GM21447 (cell line): ENCODE measurements around the gene RABGAP1L.
"Not testable (repeated sequence)": the region's sequence is repeated elsewhere in the genome, so short reads cannot be mapped to it uniquely, and the experiment has no call there.

ENCODE experiments used
- ATAC-seq: cut with Tn5 transposase; IDR thresholded peaks from one replicate; pipeline ENCODE4 v1.9.1; 2021; ENCODE audit not compliant: unreplicated experiment

Gene RABGAP1L

GRCh38 chr1:174289644-174290310, 130.5 kb downstream of the RABGAP1L start:
- no peak for ATAC-seq

DNA sequence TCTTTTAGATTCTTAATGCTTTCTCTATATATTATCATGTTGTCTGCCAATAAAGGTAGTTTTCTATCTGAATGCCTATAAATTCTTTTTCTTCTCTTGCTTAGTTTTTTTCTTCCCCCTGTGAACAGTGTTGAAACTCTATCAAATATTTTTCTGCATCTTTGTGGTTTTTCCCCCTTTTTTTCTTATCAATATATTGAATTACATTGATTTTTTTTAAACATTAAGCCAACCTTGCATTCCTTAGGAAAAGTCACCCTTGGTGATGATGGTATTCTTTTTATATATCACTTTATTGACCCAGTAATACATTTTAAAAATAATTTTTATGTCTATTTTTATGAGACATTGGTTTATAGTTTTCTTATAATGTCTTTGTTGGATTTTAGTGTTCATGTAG, 131.7 kb downstream of the RABGAP1L start:
- ATAC-seq: no peak

DNA sequence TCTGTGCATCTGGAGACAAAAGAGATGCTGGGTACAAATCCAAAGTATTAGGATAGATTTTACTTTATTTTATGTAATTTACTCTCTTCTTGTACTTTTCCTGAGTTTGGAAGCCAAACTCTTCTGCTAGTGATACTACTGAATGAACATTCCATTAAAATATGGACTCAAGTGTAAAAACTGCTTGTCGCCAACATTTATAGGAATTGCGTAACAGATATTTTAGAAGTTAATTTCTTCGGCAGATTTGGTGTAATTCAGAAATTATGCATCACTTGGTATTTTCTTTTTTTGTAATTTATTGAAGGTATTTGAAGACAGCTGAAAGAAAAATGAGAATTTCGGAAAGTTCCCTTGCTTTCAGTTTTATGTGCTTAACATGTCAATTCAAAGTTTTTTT, 137.0 kb downstream of the RABGAP1L start:
- ATAC-seq: no peak

DNA sequence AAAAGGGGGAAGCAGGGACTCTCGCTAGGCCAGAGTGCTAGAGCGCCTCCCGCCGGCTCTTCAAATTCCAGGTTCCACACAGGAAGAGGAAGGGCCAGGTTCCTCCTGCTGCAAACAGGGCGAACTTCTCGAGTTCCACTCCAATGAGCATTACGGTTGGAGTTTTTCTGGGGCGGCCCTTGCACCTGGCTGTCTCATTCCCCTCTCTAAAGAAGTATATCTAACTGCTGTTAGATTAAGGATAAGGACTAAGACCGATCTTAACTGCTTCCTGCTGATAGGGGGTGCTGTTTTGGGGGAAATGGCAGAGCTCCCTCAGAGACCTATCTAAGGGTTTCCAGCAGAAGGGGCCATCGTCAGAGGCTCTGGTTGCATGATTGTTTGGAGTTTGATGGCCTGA, 138.0 kb downstream of the RABGAP1L start:
- ATAC-seq: no peak

DNA sequence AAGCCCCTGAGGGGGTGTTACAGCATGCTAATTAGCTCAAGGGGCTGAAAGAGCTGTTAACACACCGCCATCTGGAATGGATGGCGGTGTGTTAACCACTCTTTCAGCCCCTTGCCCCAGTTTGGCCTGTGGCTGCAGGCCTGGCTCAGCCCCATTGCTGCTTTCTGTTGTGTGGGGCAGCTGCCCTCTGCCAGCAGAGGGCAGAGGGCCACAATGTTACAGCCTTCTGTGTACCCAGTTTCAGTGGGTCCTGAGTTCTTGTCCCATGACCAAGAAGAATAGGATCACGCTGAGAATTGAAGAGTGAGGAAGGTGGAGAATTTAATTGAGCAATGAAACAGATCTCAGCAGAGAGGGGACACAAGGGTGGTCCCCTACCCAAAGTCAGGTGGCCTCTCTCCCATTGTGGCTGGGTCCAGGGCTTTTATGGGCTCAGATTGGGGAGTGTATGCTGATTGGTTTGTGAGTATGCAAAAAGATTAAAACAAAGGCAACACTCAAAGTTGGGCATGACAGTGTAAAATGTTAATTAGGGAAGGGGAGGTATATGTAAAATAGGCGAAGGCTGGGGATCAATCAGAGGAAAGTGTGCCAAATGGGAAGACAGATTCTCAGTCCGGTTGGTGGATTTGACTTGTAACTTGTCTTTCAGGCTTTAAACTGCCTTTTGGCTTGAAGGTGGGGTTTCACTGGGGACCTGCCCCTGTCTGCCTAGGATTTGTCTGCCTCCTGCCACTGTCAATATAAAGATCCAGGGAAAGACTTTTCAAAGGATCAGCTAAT, 142.2 kb downstream of the RABGAP1L start:
- ATAC-seq: no peak

- no peak for ATAC-seq
Observed at GRCh38 chr1:174308604-174309003, 149.3 kb downstream of the RABGAP1L start.

DNA sequence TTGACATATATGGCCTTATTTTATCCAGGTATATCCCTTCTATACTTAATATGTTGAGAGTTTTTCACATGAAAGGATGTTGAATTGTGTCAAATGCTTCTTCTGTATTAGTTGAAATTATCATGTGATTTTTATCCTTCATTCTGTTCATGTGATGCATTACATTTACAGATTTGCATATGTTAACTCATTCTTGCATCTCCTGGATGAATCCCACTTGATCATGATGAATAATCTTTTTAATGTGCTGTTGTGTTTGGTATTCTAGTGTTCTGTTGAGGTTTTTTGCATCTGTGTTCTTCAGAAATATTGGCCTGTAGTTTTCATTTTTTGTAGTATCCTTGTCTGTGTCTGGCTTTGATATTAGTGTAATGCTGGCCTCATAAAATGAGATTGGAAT, 150.2 kb downstream of the RABGAP1L start:
- ATAC-seq: no peak

GRCh38 chr1:174314433-174314832, 155.1 kb downstream of the RABGAP1L start:
- no peak for ATAC-seq

DNA sequence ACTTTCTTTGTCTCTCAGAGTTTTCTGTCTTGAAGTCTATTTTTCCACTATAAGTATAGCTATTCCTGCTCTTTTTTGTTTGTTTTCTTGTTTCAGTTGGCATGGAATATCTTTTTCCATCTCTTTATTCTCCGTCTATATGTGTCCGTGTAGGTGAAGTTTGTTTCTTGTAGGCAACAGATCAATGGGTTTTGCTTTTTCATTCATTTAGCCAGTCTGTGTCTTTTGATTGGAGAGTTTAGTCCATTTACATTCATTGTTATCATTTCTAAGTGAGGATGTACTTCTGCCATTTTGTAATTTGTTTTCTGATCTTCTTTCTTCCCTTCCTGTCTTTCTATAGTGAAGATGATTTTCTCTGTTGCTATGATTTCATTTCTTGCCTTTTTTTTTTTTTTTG, 155.9 kb downstream of the RABGAP1L start:
- no peak for ATAC-seq

DNA sequence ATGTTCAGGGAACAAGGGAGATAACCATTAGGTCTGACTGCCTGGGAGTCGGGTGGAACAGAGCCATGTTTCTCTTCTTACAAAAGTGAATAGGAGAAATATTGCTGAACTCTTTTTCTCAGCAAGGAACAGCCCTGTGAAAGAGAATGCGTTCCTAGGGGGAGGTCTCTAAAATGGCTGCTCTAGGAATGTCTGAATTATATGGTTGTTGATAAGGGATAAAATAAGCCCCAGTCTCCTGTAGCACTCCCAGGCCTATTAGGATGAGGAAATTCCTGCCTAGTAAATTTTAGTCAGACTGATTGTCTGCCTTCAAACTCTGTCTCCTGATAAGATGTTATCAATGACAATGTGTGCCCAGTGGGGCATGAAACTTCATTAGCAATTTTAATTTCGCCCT, 161.6 kb downstream of the RABGAP1L start:
- not testable (repeated sequence) for ATAC-seq

- no peak for ATAC-seq
Observed at GRCh38 chr1:174322202-174322862, 163.0 kb downstream of the RABGAP1L start.

- ATAC-seq: no peak
Observed at GRCh38 chr1:174324493-174324892, 165.2 kb downstream of the RABGAP1L start.

- no peak for ATAC-seq
Observed at GRCh38 chr1:174324939-174325338, 165.6 kb downstream of the RABGAP1L start.

DNA sequence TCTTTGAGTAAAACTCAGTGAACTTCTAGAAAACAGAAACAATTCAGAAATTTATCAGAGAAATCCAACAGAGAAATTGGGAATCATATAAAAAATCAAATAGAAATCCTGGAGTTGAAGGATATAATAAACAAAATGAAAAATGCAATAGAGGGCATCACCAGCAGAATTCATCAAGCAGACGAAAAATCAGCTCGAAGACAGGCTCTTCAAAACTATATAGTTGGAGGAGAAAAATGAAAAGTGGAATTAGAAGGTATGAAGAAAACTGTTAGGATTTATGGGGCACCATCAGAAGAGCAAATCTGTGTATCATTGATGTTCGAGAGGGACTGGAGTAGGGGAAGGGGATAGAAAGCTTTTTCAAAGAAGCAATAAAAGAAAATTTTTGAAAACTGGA, 167.0 kb downstream of the RABGAP1L start:
- ATAC-seq: no peak

GRCh38 chr1:174333437-174333836, 174.1 kb downstream of the RABGAP1L start:
- ATAC-seq: no peak

DNA sequence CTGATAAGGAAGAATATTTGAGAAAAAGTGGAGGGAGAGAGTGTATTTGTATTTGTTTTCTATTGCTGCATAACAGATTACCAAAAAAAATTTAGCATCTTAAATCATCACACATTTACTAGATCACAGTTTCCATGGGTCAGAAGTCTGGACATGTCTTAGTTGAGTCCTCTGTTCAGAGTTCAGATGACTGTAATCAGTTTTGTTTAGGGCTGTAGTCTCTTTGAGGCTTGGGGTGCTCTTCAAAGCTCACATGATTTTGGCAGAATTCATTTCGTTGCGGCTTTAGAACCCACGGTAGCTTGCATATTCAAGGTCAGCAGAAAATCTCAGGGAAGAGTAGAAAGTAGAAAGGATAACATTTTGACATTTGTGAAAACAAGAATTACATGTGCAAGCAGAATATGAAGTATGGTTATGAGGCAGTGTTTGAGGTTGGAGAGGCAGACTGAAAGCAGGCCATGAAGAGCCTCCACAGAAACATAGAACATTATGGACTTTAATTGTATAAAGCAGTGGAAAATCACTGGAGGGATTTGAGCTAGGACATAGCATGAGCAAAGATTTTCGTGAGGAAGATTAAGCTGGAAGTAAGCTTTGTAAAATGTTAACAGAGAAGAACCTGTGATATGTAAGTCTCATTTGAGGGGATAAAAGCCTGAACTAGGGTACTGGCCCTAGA, 177.8 kb downstream of the RABGAP1L start:
- ATAC-seq: no peak

GRCh38 chr1:174340404-174340803, 181.1 kb downstream of the RABGAP1L start:
- not testable (repeated sequence) for ATAC-seq

DNA sequence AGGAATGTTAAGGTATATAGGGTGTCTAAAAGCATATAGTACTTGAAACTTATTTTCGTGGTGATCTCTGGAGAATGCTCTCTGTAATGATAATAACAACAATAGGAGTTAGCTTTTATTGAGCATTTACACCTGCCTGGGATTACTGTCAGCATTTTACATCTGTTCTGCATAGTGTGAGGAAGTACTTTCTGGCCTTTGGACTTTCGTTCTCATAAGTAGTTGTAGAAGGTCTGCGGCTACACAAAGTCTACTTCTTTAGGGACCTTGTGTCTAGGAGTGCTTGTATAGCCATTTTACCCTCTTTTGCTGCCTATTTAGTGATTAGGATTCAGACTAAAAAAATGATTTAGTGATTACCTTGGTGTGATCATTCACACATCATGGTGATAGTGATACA, 184.8 kb downstream of the RABGAP1L start:
- no peak for ATAC-seq

GRCh38 chr1:174352117-174352516, 192.8 kb downstream of the RABGAP1L start:
- ATAC-seq: no peak

DNA sequence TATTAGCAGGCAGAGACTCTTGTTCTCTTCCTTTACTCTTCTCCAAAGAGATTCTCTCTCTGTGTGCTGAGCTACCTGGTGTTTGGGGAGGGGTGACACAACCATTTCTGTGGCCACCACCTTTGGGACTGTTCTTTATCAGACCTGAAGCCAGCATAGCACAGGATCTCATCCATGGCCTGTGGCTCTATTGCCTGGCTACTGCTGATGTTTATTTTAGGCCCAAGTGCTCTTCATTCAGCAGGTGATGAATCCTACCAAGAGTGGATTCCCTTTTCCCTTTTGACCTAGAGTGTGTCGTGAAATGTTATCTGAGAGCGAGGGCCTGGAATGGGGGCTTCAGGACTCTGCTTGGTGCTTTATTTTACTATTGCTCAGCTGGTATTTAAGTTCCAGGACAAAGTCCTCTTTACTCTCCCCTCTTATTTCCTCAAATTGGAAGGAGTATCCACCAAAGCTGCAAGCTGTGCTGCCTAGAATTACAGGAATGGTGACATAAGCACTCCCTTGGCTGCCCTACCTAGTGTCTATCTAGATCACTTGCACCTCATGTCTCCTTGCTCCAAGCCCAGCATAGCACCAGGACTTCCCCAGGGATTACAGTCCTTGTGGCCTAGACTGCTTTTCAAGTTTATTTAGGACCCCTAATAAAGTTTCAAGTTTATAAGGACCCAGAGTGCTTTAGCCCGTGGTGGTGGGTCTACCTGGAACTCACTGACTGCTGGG, 193.7 kb downstream of the RABGAP1L start:
- no peak for ATAC-seq

GRCh38 chr1:174358344-174358743, 199.0 kb downstream of the RABGAP1L start:
- no peak for ATAC-seq
